GM12891 (cell line): Measurements from ENCODE around the gene OXGR1.

Source experiments
- PAX5 ChIP-seq: IDR thresholded peaks from 2 replicates; pipeline ENCODE4 v1.6.1; 2011; ENCODE audit warnings: low read length, moderate library complexity, mild to moderate bottlenecking; ENCODE audit not compliant: insufficient read depth, severe bottlenecking
- POLR2AphosphoS5 ChIP-seq: IDR thresholded peaks from 2 replicates; pipeline ENCODE4 v1.6.1; 2011; ENCODE audit warnings: low read depth, low read length, control low read depth

DNA sequence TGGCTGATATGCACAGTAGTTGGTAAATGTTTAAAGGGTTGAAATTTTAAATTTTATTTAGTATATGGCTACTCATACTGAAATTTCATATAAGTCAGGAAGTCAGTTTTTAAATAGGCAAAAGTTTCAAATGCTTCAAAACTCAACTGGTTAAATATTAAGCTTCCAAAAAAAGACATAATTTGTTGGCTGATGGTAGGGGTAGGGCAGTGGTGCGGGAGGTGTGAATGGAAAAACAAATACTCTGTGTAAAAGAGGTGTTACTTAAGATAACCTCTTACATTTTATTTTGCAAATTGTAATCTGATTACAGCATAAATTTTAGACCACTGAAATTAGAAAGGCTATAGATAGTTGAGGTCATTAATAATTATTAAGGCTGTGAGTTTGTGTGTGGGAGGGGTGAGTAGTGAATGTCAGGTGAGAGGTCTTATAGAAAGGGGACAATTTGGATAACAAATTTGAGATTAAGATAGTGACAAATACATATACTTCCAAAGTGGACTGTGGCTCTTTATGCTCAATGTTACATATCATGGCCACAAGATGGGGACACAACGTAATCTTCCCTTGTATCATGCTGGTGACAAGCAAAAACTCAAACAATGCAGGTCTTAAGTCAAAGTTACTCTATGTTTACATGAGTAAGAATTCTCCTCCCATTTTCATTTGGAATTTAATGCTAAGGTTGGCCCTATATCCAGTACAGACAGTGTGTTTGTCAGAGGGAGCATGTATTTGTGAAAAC lies 36.6 kb upstream of the OXGR1 start:
- no peak for TF ChIP-seq POLR2AphosphoS5
- no peak for TF ChIP-seq PAX5
